ENCODE data around the gene ARHGAP6.

DNA sequence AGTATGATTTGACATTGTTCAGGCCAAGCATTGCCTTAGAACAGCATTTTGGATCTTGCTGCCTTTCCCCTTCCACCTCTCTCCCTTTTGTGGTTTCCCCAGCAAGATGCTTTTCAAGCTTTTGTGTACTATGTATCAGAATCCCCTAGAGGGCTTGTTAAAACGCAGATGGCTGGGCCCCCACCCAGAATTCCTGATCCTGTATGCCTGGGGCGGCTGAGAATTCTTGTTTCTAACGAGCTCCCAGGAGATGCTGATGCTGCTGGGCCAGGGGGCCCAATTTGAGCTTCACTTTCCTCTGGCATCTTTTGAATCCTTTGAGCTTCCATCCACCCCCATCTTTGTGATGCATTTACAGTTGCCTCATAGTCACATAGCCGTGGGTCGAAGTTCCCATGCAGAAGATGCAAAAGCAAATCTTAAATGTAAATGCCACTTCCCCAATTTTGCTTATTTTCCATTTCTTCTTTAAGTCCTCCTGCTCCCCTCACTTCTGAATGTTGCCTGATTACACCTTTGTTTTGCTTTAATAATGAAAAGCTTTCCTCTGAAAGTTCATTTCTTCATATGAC lies 536.1 kb downstream of the ARHGAP6 start:
- TF ChIP-seq, protein P1, sequence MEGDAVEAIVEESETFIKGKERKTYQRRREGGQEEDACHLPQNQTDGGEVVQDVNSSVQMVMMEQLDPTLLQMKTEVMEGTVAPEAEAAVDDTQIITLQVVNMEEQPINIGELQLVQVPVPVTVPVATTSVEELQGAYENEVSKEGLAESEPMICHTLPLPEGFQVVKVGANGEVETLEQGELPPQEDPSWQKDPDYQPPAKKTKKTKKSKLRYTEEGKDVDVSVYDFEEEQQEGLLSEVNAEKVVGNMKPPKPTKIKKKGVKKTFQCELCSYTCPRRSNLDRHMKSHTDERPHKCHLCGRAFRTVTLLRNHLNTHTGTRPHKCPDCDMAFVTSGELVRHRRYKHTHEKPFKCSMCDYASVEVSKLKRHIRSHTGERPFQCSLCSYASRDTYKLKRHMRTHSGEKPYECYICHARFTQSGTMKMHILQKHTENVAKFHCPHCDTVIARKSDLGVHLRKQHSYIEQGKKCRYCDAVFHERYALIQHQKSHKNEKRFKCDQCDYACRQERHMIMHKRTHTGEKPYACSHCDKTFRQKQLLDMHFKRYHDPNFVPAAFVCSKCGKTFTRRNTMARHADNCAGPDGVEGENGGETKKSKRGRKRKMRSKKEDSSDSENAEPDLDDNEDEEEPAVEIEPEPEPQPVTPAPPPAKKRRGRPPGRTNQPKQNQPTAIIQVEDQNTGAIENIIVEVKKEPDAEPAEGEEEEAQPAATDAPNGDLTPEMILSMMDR (IDR thresholded peaks at IDR 0.05): no peak
- no peak for TF ChIP-seq POLR2A (IDR thresholded peaks at IDR 0.05)

All from heart left ventricle (tissue), 13 donors.